Measurements from ENCODE around the gene PNMA3. TPM values are rescaled to one million over a fixed set of nuclear protein-coding genes. Genes with fewer than 3 reads are reported as not detected.

Gene PNMA3
- total RNA-seq = 0.13 and 0.17 TPM in 2 replicates

DNA sequence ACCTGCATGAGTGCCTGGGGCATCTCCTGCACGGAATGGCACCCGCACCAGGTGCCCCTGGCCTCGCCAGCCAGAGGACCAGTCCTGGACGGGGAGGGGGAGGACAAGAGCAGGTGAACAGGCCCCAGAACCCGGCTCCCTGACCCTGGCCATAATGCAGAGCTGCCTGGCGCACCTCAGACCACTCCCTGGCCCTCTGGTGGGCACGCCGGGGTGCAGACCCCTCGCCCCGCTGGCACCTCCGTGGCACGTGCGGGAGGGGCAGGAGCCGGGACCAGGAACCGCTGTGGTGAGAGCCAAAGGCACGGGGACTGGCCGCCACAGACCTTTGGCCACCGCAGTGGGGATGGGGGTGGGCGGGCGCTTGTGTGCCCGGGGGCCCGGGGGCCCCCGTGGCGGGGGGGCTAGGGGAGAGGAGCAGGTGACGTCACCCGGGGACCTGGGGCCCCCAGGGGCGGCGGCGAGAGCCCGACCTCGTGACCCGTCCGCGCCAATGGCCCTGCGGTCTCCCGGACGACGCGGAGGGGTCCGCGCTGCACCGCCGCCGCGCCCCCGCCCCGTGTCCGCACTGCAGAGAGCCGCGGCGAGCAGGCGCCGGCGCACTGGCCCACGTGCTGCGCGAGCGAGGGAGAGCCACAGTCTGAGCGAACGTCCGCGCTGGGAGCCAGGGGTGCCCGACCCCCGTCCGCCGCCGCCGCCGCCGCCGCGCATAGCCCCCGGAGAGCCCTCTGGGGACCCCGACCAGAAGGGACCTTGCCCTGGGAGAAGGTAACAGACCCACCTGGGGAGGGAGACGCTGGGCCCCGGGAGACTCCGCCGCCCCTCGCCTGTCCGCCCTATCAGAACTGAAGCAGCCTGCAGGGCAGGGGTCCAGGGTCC is at the start of gene PNMA3:
Gene PNMA3, plus strand, starts transcription at position 600 of the 879 bp plus-strand sequence. CDS start 586 bp downstream, outside the sequence.

DNA sequence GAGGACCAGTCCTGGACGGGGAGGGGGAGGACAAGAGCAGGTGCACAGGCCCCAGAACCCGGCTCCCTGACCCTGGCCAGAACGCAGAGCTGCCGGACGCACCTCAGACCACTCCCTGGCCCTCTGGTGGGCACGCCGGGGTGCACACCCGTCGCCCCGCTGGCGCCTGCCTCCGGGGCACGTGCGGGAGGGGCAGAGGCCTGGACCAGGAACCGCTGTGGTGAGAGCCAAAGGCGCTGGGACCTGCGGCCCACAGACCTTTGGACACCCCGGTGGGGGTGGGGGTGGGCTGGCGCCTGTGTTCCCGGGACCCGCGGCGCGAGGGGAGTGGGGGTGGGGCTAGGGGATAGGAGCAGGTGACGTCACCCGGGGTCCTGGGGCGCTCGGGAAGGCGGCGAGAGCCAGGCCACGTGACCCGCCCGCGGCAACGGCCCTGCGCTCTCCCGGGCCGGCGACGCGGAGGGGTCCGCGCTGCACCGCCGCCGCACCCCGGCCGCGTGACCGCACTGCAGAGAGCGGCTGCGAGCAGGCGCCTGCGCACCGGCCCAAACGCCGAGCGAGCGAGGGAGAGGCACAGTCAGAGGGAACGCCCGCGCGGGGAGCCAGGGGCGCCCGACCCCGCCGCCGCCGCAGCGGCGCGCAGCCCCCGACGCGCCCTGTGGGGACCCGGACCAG is 15.8 kb downstream of the PNMA3 start, which contains the start of gene PNMA6A:
Gene PNMA6A, plus strand, starts transcription at position 546 of the 675 bp plus-strand sequence. CDS start 609 bp downstream, outside the sequence.

Other genes with a start within 250 kb of the PNMA3 start
- 28.0 and 31.3 TPM in 2 replicates for gene CETN2, start 225.7 kb upstream of the PNMA3 start, total RNA-seq
- gene NSDHL, start 225.4 kb upstream of the PNMA3 start, total RNA-seq = 11.6 and 13.7 TPM in 2 replicates
- gene ZNF185, start 158.4 kb upstream of the PNMA3 start, total RNA-seq = 4.8 and 10.7 TPM in 2 replicates
- not detected in 2 replicates for gene PNMA5, start 62.4 kb upstream of the PNMA3 start, total RNA-seq
- gene PNMA6A, start 16.0 kb downstream of the PNMA3 start, total RNA-seq = 2.9 and 3.3 TPM in 2 replicates
- gene MAGEA1, start 122.8 kb downstream of the PNMA3 start, total RNA-seq = not detected in 2 replicates